ENCODE data around the gene GIMAP8.

- TF ChIP-seq CTCF (IDR thresholded peaks at IDR 0.05; ENCODE audit: low read length) (no peak), EZH2 (IDR thresholded peaks at IDR 0.05; ENCODE audit: borderline replicate concordance, low read length) (no peak)
Measured at GRCh38 chr7:150502519-150502918, 52.1 kb downstream of the GIMAP8 start.

All from OCI-LY1 (cell line).